Stimulated activated CD8-positive, alpha-beta memory T cell treated with anti-CD3 and anti-CD28 coated beads, Interleukin-7, amount 100 ng/mL, for 4 hours (primary cell): Measurements from ENCODE around the gene SHTN1.

Experiments
- DNase-seq, 2 donors: peaks; one replicate each; pipeline ENCODE4 v3.0.0-alpha.2; 2020; ENCODE audit warnings: low read depth in 2 of 2

Gene SHTN1

DNA sequence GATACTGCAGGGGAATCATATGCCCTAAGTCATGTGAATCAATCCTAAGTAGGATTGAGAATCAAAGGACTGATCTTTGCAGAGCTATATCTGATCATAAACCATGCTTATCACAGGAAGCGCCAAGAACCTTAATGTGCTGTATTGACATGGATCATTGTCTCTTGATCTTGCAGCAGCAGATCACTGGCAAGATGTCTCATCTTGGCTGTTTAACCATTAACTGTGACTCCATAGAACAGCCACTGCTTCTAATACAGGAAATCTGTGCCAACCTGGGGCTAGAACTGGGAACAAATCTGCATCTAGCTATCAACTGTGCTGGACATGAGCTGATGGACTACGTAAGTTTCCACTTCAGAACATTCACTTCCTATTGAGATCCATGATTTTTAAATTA, 134.0 kb downstream of the SHTN1 start:
- DNase-seq, result no peak

DNA sequence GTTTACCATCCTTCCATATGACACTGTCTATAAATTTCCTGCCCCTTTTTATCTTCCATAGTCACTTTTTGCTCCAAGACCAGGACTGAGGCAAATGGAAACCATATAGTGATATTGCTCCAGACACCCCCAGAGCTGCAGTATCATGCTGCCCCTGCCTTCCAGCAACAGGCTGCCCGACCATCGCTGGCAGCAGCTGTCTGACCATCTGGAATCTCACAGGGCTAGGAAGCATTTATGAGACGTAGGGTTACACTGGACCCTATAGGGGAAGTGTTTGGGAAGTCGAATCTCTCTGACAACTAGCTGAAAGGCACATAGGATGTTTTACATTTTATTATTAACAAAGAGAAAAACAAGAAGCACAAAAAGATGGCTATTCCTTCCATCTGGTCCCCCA, 136.3 kb downstream of the SHTN1 start:
- DNase-seq, result no peak

DNA sequence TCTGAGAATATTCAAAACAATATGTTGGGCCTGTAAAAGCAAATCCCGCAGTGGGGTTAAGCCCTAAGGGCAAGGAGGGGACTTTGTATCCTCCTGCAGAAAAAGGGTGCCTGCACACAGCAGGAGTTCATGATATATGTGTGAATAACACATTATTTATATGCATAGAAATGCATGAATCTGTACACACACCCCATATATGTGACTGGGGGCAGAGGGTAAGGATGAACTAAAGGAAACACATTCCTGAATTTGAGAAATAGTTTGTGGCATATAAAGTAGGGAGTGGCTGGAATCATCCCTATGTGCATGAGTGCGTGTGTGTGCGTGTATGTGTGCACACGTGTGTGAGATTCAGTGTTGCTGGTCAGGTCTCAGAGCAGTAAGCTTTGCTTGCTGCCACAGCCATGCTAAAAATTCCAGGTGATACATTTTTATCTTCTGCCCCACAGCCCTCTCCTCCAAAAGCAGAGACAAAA, 136.8 kb downstream of the SHTN1 start:
- no peak for DNase-seq

DNA sequence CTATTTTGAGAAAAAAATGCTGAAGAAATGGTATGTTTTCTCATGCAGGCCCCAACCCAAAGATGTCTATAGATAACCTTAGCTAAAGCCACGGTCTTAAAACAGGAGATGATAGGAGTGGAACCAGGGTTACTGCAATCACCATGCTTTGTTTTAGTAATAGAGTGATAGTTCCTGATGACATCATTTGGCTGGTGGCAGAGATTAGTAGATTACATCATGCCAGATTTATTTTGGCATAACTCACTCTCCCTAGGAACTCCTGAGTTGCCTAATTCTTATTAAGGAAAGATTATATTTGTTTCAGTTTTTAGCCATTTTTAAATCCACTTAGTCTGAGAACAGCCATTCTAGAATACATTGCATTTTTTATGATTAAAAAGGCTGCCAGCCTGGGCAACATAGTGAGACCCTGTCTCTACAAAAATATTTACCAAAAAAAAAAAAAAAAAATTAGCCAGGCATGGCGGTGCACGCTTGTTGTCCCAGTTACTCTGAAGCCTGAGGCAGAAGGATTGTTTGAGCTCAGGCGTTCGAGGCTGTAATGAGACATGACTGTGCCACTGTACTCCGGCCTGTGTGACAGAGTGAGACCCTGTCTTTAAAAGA, 137.9 kb downstream of the SHTN1 start:
- no peak for DNase-seq

DNA sequence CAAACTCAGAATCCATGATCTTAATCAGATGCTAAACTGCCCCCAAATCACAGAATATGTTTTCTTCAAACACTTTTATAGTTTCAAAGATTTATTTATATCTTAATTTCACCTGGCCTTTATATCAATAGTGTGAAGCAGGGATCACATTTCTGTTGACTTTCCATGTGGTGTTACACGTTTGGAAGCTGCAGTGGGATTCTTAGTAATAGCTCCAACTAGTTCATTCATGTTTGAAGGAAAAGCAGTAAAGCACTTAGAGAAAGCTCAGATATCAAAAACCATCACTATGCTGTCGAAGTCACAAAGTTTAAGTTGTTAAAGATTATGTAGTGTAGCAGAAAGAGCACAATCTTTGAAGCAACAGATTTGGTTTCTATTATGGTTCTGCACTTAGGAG, 138.9 kb downstream of the SHTN1 start:
- no peak for DNase-seq

DNA sequence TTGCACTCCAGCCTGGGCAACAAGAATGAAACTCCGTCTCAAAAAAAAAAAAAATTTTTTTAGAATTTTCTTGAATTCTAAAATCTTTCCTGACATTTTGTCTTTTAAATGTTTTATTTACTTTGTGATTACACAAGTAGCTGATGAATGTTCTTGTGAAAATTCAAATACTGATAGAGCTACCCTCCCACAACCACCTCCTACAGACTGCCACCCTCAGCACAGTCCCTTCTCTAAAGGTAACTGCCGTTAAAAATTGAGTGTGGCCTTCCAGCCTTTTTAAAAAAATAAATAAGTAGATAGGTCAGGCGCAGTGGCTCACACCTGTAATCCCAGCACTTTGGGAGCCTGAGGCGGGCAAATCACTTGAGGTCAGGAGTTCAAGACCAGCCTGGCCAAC, 140.6 kb downstream of the SHTN1 start:
- no peak for DNase-seq

DNA sequence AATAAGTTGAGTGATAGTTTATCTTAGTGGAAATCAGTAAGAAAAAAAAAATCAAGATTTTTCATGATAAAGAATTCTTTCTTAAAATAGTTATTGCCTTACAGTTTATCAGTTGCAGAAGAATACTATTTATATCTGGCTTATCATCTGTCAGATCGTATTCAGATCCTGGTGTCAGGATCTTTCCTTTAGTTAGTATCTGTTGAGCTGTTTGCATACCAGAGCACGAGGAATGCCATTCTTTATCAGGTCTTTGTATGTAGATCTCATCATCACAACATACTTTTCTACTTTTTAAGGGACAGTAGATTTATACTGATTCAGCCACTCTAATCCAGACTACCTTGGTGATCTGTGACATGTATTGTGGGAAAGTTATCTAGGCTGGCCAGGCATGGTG, 143.2 kb downstream of the SHTN1 start:
- no peak for DNase-seq

DNA sequence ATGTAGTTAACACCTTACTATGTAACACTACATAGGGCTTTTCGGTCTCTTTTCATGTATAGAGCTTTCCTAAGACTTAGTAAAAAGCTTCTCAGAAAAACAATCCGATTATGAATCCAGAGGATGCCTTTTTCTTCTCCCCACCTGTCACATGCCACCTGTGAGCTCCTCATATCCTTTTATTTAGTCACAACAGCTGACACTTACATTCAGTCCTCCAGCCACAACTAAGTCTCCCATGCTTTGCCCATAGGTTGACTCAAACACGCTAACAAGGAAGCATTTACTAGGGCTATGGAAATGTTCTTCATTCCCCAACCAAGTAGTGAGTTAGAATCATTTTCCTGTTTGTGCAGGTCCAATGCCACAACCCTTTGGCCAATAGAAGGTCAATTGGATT, 147.8 kb downstream of the SHTN1 start:
- DNase-seq, result no peak

DNA sequence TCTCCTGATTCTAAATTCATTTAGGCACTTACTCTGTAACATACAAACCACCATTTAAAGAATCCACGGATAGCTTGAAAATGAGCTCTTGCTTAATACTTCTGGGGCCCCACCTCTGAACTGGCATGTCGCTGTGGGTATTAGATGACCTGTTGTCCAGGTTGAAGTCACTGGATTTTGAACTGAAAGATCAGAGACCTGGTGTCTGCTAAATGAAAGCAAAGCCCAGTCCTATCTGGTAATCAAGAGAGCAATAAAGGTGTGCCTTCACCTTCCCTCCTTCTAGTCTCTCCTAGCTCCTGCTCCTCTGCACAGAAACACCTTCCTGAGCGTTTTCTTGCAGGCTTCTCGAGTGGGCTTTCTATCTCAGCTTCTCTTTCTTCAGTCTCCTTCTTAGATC, 151.3 kb downstream of the SHTN1 start:
- DNase-seq, result no peak

DNA sequence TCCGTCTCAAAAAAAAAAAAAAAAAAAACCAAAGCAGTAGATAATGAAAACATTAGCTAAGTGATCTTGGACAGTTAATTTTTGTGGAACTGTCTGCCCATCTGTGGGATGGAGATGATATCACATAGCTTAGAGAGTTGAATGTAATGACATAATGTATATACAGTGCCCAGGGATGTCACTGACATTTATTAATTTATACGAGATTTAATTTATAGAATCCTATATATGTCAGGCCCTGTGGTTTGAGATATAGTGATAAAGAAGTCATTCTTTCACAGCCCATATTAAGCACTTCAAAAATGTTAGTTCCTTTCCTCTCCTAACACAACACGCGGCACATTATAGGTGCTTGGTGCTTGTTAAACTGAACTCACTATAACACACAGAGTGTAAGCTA, 151.7 kb downstream of the SHTN1 start:
- DNase-seq, result no peak

DNA sequence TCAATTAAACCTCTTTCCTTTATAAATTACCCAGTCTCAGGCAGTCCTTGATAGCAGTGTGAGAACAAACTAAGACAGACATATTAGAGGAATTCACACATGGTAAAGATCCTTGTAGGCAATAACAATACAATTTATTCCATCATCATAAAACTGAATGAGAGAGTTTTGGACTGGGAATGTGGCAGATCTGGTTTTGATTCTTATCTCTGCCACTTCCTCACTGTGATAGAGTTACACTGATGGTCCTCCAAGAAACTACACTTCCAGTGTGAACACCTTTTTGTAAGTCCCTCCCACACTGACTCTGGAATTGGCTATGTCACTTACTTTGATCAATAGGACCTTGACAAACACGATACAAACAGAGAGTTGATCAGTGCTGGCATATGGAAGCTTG, 152.7 kb downstream of the SHTN1 start:
- DNase-seq, result no peak

DNA sequence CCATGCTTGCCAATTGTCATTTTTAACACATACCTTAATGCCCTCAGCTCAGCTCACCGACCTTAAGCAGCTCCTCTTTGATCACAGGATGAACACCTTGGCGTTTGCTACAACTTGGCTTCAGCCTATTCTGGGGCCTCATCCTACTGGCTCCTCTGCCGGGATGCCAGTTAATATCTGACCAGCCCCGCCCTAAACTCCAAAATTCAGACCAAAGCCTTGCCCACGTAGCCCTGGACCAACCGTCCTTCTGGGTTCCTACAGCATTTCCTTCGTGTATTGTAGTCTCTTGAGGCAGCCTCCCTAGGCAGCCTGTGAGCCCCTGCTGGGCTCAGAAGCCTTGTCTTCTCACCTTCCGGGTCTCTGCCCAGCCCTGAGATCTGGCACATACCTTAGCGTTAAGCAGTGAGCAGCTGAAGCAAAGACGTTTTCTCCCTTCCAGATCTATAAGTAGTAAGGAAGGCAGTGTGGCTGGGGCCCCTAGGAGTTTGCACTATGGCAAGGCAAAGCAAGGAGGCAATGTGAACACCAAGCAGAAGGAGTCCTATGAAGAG, 154.9 kb downstream of the SHTN1 start:
- no peak for DNase-seq

DNA sequence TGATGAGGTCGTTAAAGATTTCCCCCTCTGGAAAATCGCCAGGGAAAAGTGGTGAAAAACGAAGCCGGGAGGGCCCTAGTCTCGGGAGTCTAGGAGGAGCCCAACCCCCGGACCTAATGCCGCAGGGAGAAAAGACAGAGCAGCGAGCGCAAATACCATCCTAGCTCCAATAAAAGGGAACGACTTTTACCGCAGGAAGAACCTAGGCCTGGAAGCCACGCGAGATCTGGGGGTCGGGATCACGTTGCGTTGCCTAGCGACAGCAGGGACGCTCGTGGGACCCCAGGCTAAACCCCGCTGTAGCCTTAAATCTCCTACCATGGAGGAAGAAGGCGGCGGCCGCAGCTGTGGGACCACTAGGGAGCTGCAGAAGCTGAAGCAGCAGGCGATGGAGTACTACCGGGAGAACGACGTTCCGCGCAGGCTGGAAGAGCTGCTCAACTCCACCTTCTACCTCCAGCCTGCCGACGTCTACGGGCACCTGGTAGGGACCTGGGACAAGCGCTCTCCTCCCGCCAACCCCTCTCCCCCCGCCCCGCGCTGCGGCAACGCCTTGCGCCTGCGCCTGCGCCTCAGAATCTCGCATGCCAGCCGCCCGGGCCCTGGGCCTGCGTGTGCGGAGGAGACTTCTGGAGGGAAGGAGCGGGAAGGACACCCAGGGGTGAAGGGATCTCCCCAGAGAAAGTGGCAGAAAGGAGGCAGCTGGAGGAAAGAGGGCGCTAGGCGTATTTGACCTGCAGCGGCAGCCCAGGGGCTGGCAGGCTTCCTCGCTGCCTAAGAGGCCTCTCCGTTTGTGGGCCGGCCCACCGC, 155.5 kb downstream of the SHTN1 start, which contains the start of gene ENO4:
ENO4 (plus strand) TSS at position 252 of the 810 bp plus-strand sequence; CDS start at position 320, 68 bp downstream.
- DNase-seq, result no peak

DNA sequence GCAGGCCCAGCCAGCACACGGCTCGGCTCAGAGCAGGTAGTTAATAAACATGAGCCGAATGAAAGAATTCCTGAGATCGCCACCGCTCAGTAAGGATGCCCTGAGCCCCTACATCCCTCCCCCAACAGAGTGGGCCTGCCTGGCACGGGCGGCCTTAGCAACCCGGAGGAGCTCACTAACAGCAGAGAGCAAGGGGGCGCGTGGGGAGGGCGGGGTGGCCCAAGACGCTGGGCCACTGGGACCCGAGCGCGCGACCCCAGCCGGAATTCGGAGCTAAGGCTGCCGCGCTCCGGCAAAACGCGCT, 156.1 kb downstream of the SHTN1 start:
- DNase-seq, result no peak

DNA sequence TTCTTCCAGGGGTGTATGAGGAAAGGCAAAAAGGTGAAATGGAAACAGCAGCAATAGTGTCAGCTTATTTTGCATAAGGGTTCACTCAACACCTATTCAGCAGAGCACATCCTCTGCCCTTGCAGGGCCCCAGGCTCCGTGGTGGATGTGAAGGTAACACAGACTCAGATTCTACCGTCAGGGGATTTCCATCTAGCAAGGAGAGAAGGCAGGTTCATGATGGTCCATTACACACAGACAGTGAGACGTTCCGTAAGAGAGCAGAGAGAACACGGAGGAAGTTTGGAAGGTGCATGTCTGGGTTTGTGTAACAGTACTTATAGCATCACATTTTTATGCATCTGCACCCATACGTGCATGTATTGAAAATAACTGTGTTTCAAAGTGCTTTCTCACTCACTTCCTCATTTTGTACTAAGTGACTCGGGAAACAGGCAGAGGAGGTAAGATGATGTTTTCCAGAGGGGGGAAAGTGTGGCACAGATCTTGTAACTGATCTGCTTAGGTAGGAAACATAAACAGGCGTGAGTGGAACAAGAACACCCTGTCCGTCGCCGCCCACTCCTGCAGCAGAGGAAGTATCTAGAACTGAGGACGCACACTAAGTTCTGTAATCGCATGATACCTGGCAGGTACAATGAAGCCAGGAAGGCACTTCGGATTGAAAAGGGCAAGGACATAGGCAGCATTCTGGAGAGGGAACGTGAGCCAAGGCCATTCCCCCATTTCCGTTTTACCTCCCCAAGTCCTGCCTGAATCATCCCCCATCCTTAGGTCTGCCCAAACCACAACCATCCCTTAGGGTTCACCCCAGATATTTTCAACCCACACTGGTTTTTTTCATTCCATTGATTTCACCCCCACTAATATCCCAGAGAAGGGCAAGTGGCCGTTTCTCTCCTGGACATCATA, 156.7 kb downstream of the SHTN1 start:
- DNase-seq, result no peak

DNA sequence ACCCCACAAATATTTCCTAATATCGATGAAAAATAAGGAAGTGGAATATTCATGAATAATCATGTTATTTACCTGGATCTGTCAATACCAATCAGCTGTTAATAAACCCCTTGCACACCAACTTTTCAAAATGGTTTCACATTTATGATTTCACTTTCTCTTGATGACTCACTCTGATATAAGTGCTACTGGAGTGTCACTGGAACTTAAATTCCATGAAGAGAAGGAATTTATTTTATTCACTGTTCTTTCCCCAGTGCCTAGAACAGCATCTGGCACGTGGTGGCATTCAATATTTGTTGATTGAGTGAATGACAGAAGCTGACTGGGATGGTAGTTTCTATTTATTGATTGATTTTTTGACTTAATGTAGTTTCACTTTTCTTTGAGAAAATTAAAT, 159.2 kb downstream of the SHTN1 start:
- DNase-seq, result no peak

DNA sequence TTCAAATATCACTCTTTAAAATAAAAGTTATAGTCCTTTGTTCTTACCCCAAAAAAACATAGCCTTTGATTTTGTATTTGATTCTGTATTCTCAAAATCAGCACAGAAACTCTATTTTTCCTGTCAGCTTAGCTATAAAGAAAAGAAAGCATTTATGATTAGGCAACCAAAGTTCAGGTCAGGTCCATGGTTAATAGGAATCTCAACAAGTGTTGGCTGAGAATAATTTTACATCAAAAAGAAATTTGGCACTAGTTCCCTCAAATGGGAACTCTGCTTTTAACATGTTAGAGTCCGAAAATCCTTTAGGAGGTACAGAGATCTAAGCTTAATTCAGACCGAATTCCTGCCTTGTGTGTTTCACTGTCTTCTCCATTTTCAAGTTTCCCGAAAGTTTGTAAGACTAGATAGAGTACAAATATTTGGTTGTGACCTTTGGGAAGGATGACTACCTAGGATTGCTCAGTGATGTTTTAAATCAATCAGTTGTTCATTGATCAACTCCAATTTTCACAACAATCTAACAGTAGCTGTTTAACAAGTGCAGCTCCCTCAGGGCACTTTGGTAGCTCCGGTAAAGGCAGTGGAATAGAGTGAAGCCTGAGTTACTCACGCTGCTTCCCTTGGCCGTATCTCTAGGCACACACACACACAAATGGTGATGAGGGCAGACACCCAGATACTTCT, 164.5 kb downstream of the SHTN1 start:
- DNase-seq, result no peak

DNA sequence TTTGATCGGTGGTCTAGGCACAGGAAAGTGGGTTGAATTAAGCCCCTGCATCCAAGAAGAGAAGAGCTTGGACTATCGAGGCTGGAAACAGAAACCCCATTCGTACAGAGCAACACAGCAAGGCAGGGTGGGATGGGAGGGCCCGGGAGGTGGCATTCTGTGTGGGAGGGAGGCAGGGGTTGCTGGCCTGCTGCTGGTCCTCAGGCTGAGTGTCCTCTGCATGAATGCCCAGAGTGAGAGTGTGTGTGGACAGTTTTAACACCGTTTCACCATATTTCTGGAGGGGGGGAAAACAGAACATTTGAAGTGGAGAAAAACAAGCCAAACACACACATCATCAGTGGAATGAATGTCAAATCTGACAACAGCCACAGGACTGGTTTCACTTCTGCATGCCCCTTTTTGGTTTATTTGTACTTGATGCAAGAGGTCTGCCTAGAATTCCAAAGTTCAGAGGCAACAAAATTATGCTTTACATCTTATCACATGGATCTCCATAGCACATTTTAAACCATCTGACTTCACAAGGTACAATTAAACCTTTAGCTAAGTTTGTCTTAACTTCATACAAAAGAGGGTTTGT, 166.8 kb downstream of the SHTN1 start:
- no peak for DNase-seq

DNA sequence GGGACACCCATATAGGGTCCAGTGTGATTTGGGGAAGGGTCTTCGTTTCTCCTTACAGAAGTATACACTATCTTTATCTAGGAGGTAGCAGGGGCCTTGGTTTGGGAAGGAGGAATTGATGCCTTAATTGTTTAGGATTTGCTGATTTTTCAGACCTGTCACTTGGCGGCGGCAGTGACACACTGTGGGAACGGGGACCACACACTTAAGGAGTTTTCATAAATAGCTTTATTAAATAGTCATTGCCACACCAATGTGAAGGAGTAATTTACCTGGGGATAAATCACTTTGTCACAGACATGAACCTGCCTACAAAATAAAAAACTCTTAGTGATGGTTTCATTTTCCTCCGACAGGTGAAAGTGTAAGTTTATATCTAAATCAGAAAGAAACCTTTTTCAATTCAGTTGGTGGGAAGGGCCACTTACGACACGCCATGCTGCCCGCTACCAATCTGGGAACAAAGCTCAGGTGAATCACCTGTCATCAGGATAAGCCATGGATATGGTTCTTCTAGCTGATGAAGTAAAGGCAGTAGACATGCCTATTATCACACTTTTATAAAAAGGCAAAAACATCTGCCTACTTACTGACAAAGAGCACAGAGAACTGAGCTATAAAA, 168.0 kb downstream of the SHTN1 start:
- no peak for DNase-seq

DNA sequence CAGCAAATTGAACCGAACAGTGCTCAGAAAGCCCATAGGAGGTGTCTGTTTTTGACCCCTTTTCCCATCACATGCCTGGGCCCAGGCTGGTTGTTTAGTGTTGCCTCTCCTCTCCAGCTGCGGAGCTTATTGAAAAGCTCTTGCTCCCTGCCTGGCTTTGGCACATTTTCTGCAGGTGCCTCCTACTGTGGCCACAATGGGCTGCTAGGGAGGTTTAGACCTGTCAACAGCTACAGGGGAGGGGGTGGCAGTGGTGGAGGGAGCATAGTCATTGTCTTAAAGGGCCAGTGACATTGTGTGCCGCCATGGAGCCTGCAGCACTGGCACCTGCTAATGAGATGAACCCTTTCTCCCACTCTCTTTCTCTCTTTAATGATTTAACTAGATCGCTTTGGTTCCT, 168.9 kb downstream of the SHTN1 start:
- no peak for DNase-seq

DNA sequence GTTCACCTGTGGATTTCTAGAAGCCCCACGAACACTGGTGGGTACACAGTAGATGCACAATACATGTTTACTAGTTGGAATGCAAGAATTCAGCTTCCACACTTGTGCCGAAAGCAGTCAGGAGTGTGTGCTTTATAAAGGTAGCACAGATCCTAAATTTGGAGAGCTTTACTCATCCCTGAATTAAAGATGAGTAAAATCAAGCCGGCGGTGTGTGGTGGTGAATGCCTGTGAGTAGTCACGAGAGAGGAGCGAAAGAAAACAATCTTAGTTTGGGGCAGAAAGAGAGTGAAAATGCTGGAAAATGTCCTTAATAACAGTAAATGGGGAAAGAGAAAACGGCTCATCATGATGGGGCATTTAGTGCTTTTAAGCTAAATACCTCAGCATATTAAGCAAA, 169.3 kb downstream of the SHTN1 start:
- DNase-seq, result no peak
